ENCODE data around the gene SYN1. TPM values are rescaled to one million over a fixed set of nuclear protein-coding genes. Genes with fewer than 3 reads are reported as not detected.

SYN1 gene
- total RNA-seq, 1 experiment from 2014 or later = 11.7 TPM

DNA sequence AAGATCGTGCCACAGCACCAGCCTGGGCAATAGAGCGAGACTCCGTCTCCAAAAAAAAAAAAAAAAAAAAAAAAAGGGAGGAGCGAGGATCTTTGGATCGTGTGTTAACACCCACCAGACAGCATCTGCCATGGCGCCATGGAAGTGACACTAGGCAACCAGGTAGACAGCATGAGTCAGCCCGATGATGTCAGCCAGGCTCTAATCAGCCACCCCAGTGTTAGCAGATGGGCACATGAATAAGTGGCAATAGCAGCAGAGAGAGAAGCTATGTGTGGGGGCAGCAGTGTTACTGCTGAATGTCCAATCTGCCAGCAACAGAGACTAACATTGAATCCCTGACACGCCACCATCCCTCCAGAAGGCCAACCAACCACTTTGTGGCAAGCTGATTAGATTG is 6.6 kb downstream of the SYN1 start:
- Histone ChIP-seq H3K18ac (ENCODE audit: insufficient read length, low read depth, low read length) (no peak overlapping the region), H4K20me1 (ENCODE audit: control insufficient read depth, insufficient read depth, insufficient read length) (no peaks in the 10 kb centered on the region), H4K8ac (replicated peaks; ENCODE audit: insufficient read length, low read depth, low read length) (no peak overlapping the region), H3K4me1 (ENCODE audit: insufficient read depth, low read length) (no peaks in the 10 kb centered on the region; the same call in 1 of the 2 replicates), H2AK5ac (ENCODE audit: insufficient read length, low read length) (no peak overlapping the region), H3K9me3 (ENCODE audit: control insufficient read depth, low read depth, low read length) (peaks cover 44% of the 10 kb centered on the region), H3K27ac (ENCODE audit: insufficient read length, low read depth, low read length) (no peak overlapping the region), H2BK20ac (ENCODE audit: low read depth, low read length, poor library complexity, severe bottlenecking) (no peak overlapping the region), H2BK15ac (ENCODE audit: low read depth, low read length) (no peak overlapping the region), H3K4me2 (ENCODE audit: insufficient read depth, insufficient read length, low read length) (no peak overlapping the region), H2BK12ac (ENCODE audit: insufficient read length, low read depth, low read length) (no peak overlapping the region), H3K23me2 (ENCODE audit: insufficient read length, low read depth, low read length, poor library complexity, severe bottlenecking) (no peaks in the 10 kb centered on the region), H3K27me3 (ENCODE audit: insufficient read depth, low read length) (no peaks in the 10 kb centered on the region), H3K23ac (ENCODE audit: insufficient read length, low read depth, low read length) (no peak overlapping the region), H3T11ph (ENCODE audit: low read length) (no peak overlapping the region), H3K79me2 (ENCODE audit: insufficient read depth, low read length) (no peaks in the 10 kb centered on the region), H2BK120ac (ENCODE audit: low read depth, low read length, poor library complexity, severe bottlenecking) (no peak overlapping the region), H4K5ac (ENCODE audit: insufficient read length, low read depth, low read length) (no peak overlapping the region), H2AFZ (ENCODE audit: low read length) (no peak overlapping the region), H2BK5ac (ENCODE audit: insufficient read length, low read length) (no peak overlapping the region), H3K4ac (ENCODE audit: low read depth, low read length) (no peak overlapping the region), H3K79me1 (ENCODE audit: insufficient read depth, low read depth, low read length, poor library complexity, severe bottlenecking) (no peaks in the 10 kb centered on the region), H3K14ac (ENCODE audit: insufficient read depth, low read length) (no peak overlapping the region), H3K56ac (ENCODE audit: insufficient read length, low read depth, low read length) (no peak overlapping the region), H4K91ac (ENCODE audit: insufficient read length, low read depth, low read length) (no peak overlapping the region), H3K9ac (ENCODE audit: extremely low read depth, insufficient read length, low read length) (no peak overlapping the region)
- Mint-ChIP-seq H3K36me3 (ENCODE audit: insufficient read depth in 1 of 3, low read depth in 3 of 3) (peaks cover 0 to 15% (median 11%) of the 10 kb centered on the region in 3 experiments; a peak in 5 of 7 replicates), H3K9me3 (peaks cover 81 to 86% of the 10 kb centered on the region in 2 experiments), H3K4me3 (no peak overlapping the region), H3K27ac (no peak overlapping the region), H3K4me1 (peaks cover 11 to 23% of the 10 kb centered on the region in 2 experiments), H3K27me3 (ENCODE audit: low read depth) (no peaks in the 10 kb centered on the region; the same call in 1 of the 2 replicates)
- no peak for DNase-seq
- TF ChIP-seq, protein P1, sequence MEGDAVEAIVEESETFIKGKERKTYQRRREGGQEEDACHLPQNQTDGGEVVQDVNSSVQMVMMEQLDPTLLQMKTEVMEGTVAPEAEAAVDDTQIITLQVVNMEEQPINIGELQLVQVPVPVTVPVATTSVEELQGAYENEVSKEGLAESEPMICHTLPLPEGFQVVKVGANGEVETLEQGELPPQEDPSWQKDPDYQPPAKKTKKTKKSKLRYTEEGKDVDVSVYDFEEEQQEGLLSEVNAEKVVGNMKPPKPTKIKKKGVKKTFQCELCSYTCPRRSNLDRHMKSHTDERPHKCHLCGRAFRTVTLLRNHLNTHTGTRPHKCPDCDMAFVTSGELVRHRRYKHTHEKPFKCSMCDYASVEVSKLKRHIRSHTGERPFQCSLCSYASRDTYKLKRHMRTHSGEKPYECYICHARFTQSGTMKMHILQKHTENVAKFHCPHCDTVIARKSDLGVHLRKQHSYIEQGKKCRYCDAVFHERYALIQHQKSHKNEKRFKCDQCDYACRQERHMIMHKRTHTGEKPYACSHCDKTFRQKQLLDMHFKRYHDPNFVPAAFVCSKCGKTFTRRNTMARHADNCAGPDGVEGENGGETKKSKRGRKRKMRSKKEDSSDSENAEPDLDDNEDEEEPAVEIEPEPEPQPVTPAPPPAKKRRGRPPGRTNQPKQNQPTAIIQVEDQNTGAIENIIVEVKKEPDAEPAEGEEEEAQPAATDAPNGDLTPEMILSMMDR (conservative IDR thresholded peaks at IDR 0.05) = no peak
- no CpG with 5 or more reads among the region's 8 CpGs for WGBS (ENCODE audit: extremely low coverage, insufficient read length, low lambda C conversion rate)
